T follicular helper cell (primary cell): Measurements from ENCODE around the gene ATXN2.
"Not testable (repeated sequence)": the region's sequence is repeated elsewhere in the genome, so short reads cannot be mapped to it uniquely, and the experiment has no call there.

Experiments
- DNase-seq: peaks from one replicate; pipeline ENCODE4 v3.0.0-alpha.2; 2020; ENCODE audit warnings: low read depth
- total RNA-seq, 2 experiments: gene quantifications; one replicate each; lab custom pipeline; 2026; lab: John Stamatoyannopoulos, UW

ATXN2 gene
- total RNA-seq, result 22.9 to 39.7 reads per million in 2 experiments

GRCh38 chr12:111598637-111599452, at the start of gene ATXN2:
TSS of gene ATXN2 (minus strand) at chr12:111599315. CDS start at chr12:111599034, 281 bp downstream.
- DNase-seq, result peak; percentile 62

- DNase-seq, result no peak
Observed at GRCh38 chr12:111645433-111645832, 46.3 kb upstream of the ATXN2 start.

GRCh38 chr12:111643427-111643826, 44.3 kb upstream of the ATXN2 start:
- DNase-seq, result no peak

- no peak for DNase-seq
Observed at GRCh38 chr12:111642681-111643426, 43.7 kb upstream of the ATXN2 start.

GRCh38 chr12:111640506-111640905, 41.4 kb upstream of the ATXN2 start:
- DNase-seq, result no peak

GRCh38 chr12:111638556-111638955, 39.4 kb upstream of the ATXN2 start:
- DNase-seq, result no peak

GRCh38 chr12:111636209-111636945, 37.3 kb upstream of the ATXN2 start:
- DNase-seq, result no peak

- DNase-seq, result no peak
Observed at GRCh38 chr12:111635524-111635923, 36.4 kb upstream of the ATXN2 start.

- no peak for DNase-seq
Observed at GRCh38 chr12:111628505-111629260, 29.6 kb upstream of the ATXN2 start.

- no peak for DNase-seq
Observed at GRCh38 chr12:111626230-111626629, 27.1 kb upstream of the ATXN2 start.

GRCh38 chr12:111624540-111624939, 25.4 kb upstream of the ATXN2 start:
- no peak for DNase-seq

GRCh38 chr12:111617841-111618240, 18.7 kb upstream of the ATXN2 start:
- DNase-seq, result not testable (repeated sequence)

- DNase-seq, result no peak
Observed at GRCh38 chr12:111616177-111616623, 17.1 kb upstream of the ATXN2 start.

GRCh38 chr12:111607239-111607638, 8.1 kb upstream of the ATXN2 start:
- no peak for DNase-seq

- no peak for DNase-seq
Observed at GRCh38 chr12:111606767-111607230, 7.7 kb upstream of the ATXN2 start.

- no peak for DNase-seq
Observed at GRCh38 chr12:111605911-111606766, 7.0 kb upstream of the ATXN2 start.

GRCh38 chr12:111602857-111603256, 3.7 kb upstream of the ATXN2 start:
- not testable (repeated sequence) for DNase-seq

- no peak for DNase-seq
Observed at GRCh38 chr12:111602348-111602747, 3.2 kb upstream of the ATXN2 start.

GRCh38 chr12:111600986-111601385, 1.9 kb upstream of the ATXN2 start:
- DNase-seq, result not testable (repeated sequence)

- DNase-seq, result no peak
Observed at GRCh38 chr12:111600205-111600642, 1.1 kb upstream of the ATXN2 start.
